Measurements from ENCODE around the gene EPHA2. TPM values are rescaled to one million over a fixed set of nuclear protein-coding genes. Genes with fewer than 3 reads are reported as not detected.

The EPHA2 gene
- total RNA-seq, 1 donor from 2014 or later = 146 TPM

GRCh38 chr1:16092097-16092922, 63.6 kb downstream of the EPHA2 start:
- DNase-seq (ENCODE audit: low read depth) = no peak

GRCh38 chr1:16091296-16091695, 64.6 kb downstream of the EPHA2 start:
- no peak for DNase-seq (ENCODE audit: low read depth)

- no peak for DNase-seq (ENCODE audit: low read depth)
These were observed 65.6 kb downstream of the EPHA2 start for GRCh38 chr1:16090076-16090826.

GRCh38 chr1:16088996-16089395, 66.9 kb downstream of the EPHA2 start:
- DNase-seq (ENCODE audit: low read depth) = peak; percentile 84

GRCh38 chr1:16088351-16088911, 67.4 kb downstream of the EPHA2 start:
- no peak for DNase-seq (ENCODE audit: low read depth)

- no peak for DNase-seq (ENCODE audit: low read depth)
These were observed 68.1 kb downstream of the EPHA2 start for GRCh38 chr1:16087733-16088132.

GRCh38 chr1:16085522-16085921, 70.3 kb downstream of the EPHA2 start:
- DNase-seq (ENCODE audit: low read depth) = no peak

GRCh38 chr1:16083486-16083885, 72.4 kb downstream of the EPHA2 start:
- no peak for DNase-seq (ENCODE audit: low read depth)

- peak; percentile 35 for DNase-seq (ENCODE audit: low read depth)
These were observed 73.4 kb downstream of the EPHA2 start for GRCh38 chr1:16082283-16083038.

- no peak for DNase-seq (ENCODE audit: low read depth)
These were observed 74.2 kb downstream of the EPHA2 start for GRCh38 chr1:16081636-16082035.

- no peak for DNase-seq (ENCODE audit: low read depth)
These were observed 75.3 kb downstream of the EPHA2 start for GRCh38 chr1:16080422-16081150.

GRCh38 chr1:16078925-16079656, 76.8 kb downstream of the EPHA2 start:
- peak; percentile 58 for DNase-seq (ENCODE audit: low read depth)

GRCh38 chr1:16077406-16078245, 78.2 kb downstream of the EPHA2 start:
- DNase-seq (ENCODE audit: low read depth) = peak; percentile 11

GRCh38 chr1:16076865-16077238, 79.0 kb downstream of the EPHA2 start:
- peak; percentile 88 for DNase-seq (ENCODE audit: low read depth)

- peak; percentile 85 for DNase-seq (ENCODE audit: low read depth)
These were observed 79.6 kb downstream of the EPHA2 start for GRCh38 chr1:16076031-16076864.

- DNase-seq (ENCODE audit: low read depth) = peak; percentile 57
These were observed 80.4 kb downstream of the EPHA2 start for GRCh38 chr1:16075337-16076030.
